ENCODE measurements around the gene MAP2K5.

Gene MAP2K5

GRCh38 chr15:67736810-67737209 is 194.3 kb downstream of the MAP2K5 start:
- H3F3A ChIP-seq (ENCODE audit: insufficient read depth, low read length), result no peaks in the 10 kb centered on the region
- no peaks in the 10 kb centered on the region for H3K36me3 ChIP-seq (ENCODE audit: insufficient read depth, low read length)
- no peaks in the 10 kb centered on the region for H3K79me2 ChIP-seq (ENCODE audit: insufficient read depth, low read length)
- peaks cover 5% of the 10 kb centered on the region for H3K4me1 ChIP-seq (ENCODE audit: insufficient read depth, low read length, severe bottlenecking)
- TF ChIP-seq EZH2 (IDR thresholded peaks at IDR 0.05; ENCODE audit: borderline replicate concordance, low read length) (no peak), CTCF (IDR thresholded peaks at IDR 0.05; ENCODE audit: low read length) (no peak; the same call in 1 of the 2 replicates)
- no peak overlapping the region for H3K4me2 ChIP-seq (ENCODE audit: low read length)
- no peak overlapping the region for H3K4me3 ChIP-seq (ENCODE audit: low read depth, low read length, poor library complexity, severe bottlenecking)
- H2AFZ ChIP-seq (ENCODE audit: low read length), result no peak overlapping the region
- no peaks in the 10 kb centered on the region for H3K27me3 ChIP-seq (ENCODE audit: insufficient read depth, low read length)
- no peak overlapping the region for H3K27ac ChIP-seq (ENCODE audit: low read depth, low read length, poor library complexity, severe bottlenecking)
- no peaks in the 10 kb centered on the region for H3K9me2 ChIP-seq (ENCODE audit: low read depth, low read length)
- no peaks in the 10 kb centered on the region for H4K20me1 ChIP-seq (ENCODE audit: insufficient read depth, low read length)
- H3K9me3 ChIP-seq (ENCODE audit: low read length), result no peaks in the 10 kb centered on the region
- no peak overlapping the region for H3K9ac ChIP-seq (ENCODE audit: low read length)

- H3K79me2 ChIP-seq (ENCODE audit: insufficient read depth, low read length), result no peaks in the 10 kb centered on the region
- H3K9me3 ChIP-seq (ENCODE audit: low read length), result no peaks in the 10 kb centered on the region
- H3K4me3 ChIP-seq (ENCODE audit: low read depth, low read length, poor library complexity, severe bottlenecking), result no peak overlapping the region
- H3K27me3 ChIP-seq (ENCODE audit: insufficient read depth, low read length), result no peaks in the 10 kb centered on the region
- H3K9me2 ChIP-seq (ENCODE audit: low read depth, low read length), result no peaks in the 10 kb centered on the region
- H3K36me3 ChIP-seq (ENCODE audit: insufficient read depth, low read length), result no peaks in the 10 kb centered on the region
- no peaks in the 10 kb centered on the region for H3F3A ChIP-seq (ENCODE audit: insufficient read depth, low read length)
- no peak overlapping the region for H3K27ac ChIP-seq (ENCODE audit: low read depth, low read length, poor library complexity, severe bottlenecking)
- peaks cover 5% of the 10 kb centered on the region for H3K4me1 ChIP-seq (ENCODE audit: insufficient read depth, low read length, severe bottlenecking)
- no peak overlapping the region for H3K9ac ChIP-seq (ENCODE audit: low read length)
- no peak for TF ChIP-seq CTCF (IDR thresholded peaks at IDR 0.05; ENCODE audit: low read length)
- TF ChIP-seq EZH2 (IDR thresholded peaks at IDR 0.05; ENCODE audit: borderline replicate concordance, low read length), result no peak
- H4K20me1 ChIP-seq (ENCODE audit: insufficient read depth, low read length), result no peaks in the 10 kb centered on the region
- H3K4me2 ChIP-seq (ENCODE audit: low read length), result no peak overlapping the region
- no peak overlapping the region for H2AFZ ChIP-seq (ENCODE audit: low read length)
Observed at GRCh38 chr15:67738056-67738455, 195.6 kb downstream of the MAP2K5 start.

GRCh38 chr15:67740405-67740804 is 197.9 kb downstream of the MAP2K5 start:
- Histone ChIP-seq H3K79me2 (ENCODE audit: insufficient read depth, low read length) (no peaks in the 10 kb centered on the region), H3K9me2 (ENCODE audit: low read depth, low read length) (no peaks in the 10 kb centered on the region), H3K36me3 (ENCODE audit: insufficient read depth, low read length) (no peaks in the 10 kb centered on the region), H3K9me3 (ENCODE audit: low read length) (no peaks in the 10 kb centered on the region), H2AFZ (ENCODE audit: low read length) (no peak overlapping the region), H4K20me1 (ENCODE audit: insufficient read depth, low read length) (no peaks in the 10 kb centered on the region), H3K4me3 (ENCODE audit: low read depth, low read length, poor library complexity, severe bottlenecking) (no peak overlapping the region), H3K27ac (ENCODE audit: low read depth, low read length, poor library complexity, severe bottlenecking) (no peak overlapping the region), H3K27me3 (ENCODE audit: insufficient read depth, low read length) (no peaks in the 10 kb centered on the region), H3K4me1 (ENCODE audit: insufficient read depth, low read length, severe bottlenecking) (peaks cover 25% of the 10 kb centered on the region), H3K4me2 (ENCODE audit: low read length) (no peak overlapping the region), H3F3A (ENCODE audit: insufficient read depth, low read length) (no peaks in the 10 kb centered on the region), H3K9ac (ENCODE audit: low read length) (no peak overlapping the region)
- TF ChIP-seq EZH2 (IDR thresholded peaks at IDR 0.05; ENCODE audit: borderline replicate concordance, low read length) (no peak), CTCF (IDR thresholded peaks at IDR 0.05; ENCODE audit: low read length) (no peak)

Data from OCI-LY1 (cell line).